ENCODE results near the gene TRAPPC5. TPM values are rescaled to one million over a fixed set of nuclear protein-coding genes. Genes with fewer than 3 reads are reported as not detected.

The TRAPPC5 gene
- total RNA-seq, 1 experiment from 2014 or later: 77.4 TPM

DNA sequence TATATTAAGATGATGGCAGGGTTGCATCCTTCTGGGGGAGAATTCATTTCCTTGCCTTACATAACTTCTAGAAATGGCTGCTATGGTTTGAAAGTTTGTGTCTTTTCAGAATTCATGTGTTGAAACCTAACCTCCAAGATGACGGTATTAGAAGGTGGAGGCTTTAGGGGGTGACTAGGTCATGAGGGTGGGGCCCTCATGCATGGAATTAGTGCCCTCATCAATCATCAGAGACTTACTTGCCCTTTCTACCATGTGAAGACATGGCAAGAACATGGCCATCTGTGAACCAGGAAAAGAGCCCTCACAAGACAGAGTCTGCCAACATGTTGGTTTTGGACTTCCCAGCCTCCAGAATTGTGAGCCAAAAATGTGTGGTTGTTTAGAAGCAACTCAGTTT is 36.1 kb downstream of the TRAPPC5 start:
- H3K9ac ChIP-seq (ENCODE audit: extremely low read depth, insufficient read length, low read length): no peak overlapping the region
- Mint-ChIP-seq H3K4me1 (no peaks in the 10 kb centered on the region), H3K9me3 (no peaks in the 10 kb centered on the region; a peak in 2 of 5 replicates), H3K27ac (no peak overlapping the region), H3K36me3 (ENCODE audit: insufficient read depth in 1 of 3, low read depth in 3 of 3) (no peaks in the 10 kb centered on the region), H3K4me3 (no peak overlapping the region), H3K27me3 (ENCODE audit: low read depth) (peaks cover 27% of the 10 kb centered on the region)
- H3K79me1 ChIP-seq (ENCODE audit: insufficient read depth, low read depth, low read length, poor library complexity, severe bottlenecking): no peaks in the 10 kb centered on the region
- no peak for DNase-seq
- H2BK5ac ChIP-seq (ENCODE audit: insufficient read length, low read length): no peak overlapping the region
- no peak overlapping the region for H3K4ac ChIP-seq (ENCODE audit: low read depth, low read length)
- no peak overlapping the region for H3K18ac ChIP-seq (ENCODE audit: insufficient read length, low read depth, low read length)
- H2BK15ac ChIP-seq (ENCODE audit: low read depth, low read length): no peak overlapping the region
- H3K27me3 ChIP-seq (ENCODE audit: insufficient read depth, low read length): no peaks in the 10 kb centered on the region
- no peak overlapping the region for H3K56ac ChIP-seq (ENCODE audit: insufficient read length, low read depth, low read length)
- H3K23ac ChIP-seq (ENCODE audit: insufficient read length, low read depth, low read length): no peak overlapping the region
- H2AFZ ChIP-seq (ENCODE audit: low read length): no peak overlapping the region
- no peaks in the 10 kb centered on the region for H4K20me1 ChIP-seq (ENCODE audit: control insufficient read depth, insufficient read depth, insufficient read length)
- no peak overlapping the region for H2BK120ac ChIP-seq (ENCODE audit: low read depth, low read length, poor library complexity, severe bottlenecking)
- no peak overlapping the region for H3T11ph ChIP-seq (ENCODE audit: low read length)
- no peaks in the 10 kb centered on the region for H3K9me3 ChIP-seq (ENCODE audit: control insufficient read depth, low read depth, low read length)
- H3K27ac ChIP-seq (ENCODE audit: insufficient read length, low read depth, low read length): no peak overlapping the region
- no peak overlapping the region for H2AK5ac ChIP-seq (ENCODE audit: insufficient read length, low read length)
- H2BK20ac ChIP-seq (ENCODE audit: low read depth, low read length, poor library complexity, severe bottlenecking): no peak overlapping the region
- no peak overlapping the region for H4K8ac ChIP-seq (replicated peaks; ENCODE audit: insufficient read length, low read depth, low read length)
- H3K79me2 ChIP-seq (ENCODE audit: insufficient read depth, low read length): no peaks in the 10 kb centered on the region
- H3K4me1 ChIP-seq (ENCODE audit: insufficient read depth, low read length): no peaks in the 10 kb centered on the region
- WGBS (ENCODE audit: extremely low coverage, insufficient read length, low lambda C conversion rate): no CpG with 5 or more reads among the region's 1 CpG
- no peak overlapping the region for H3K4me2 ChIP-seq (ENCODE audit: insufficient read depth, insufficient read length, low read length)
- no peak overlapping the region for H3K14ac ChIP-seq (ENCODE audit: insufficient read depth, low read length)
- no peak overlapping the region for H2BK12ac ChIP-seq (ENCODE audit: insufficient read length, low read depth, low read length)
- no peak overlapping the region for H4K5ac ChIP-seq (ENCODE audit: insufficient read length, low read depth, low read length)
- no peaks in the 10 kb centered on the region for H3K23me2 ChIP-seq (ENCODE audit: insufficient read length, low read depth, low read length, poor library complexity, severe bottlenecking)
- H4K91ac ChIP-seq (ENCODE audit: insufficient read length, low read depth, low read length): no peak overlapping the region
- TF ChIP-seq CTCF (conservative IDR thresholded peaks at IDR 0.05): no peak

Measured in H9 (cell line).